Measurements from ENCODE around the gene PTEN. TPM values are rescaled to one million over a fixed set of nuclear protein-coding genes. Genes with fewer than 3 reads are reported as not detected.

PTEN gene
- total RNA-seq, 1 donor = 169 TPM

DNA sequence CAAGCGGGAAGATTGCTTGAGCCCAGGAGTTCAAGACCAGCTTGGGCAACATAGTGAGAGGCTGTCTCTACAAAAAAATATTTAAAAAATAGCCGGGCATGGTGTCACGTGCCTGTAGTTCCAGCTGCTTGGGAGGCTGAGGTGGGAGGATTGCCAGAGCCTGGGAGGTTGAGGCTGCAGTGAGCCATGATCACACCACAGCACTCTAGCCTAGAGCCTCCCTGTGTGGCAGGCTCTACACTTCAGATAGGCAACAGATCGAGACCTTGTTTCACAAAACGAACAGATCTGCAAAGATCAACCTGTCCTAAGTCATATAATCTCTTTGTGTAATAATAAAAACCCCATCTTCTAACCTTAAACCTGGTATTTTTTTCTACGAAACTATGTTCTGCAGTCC is 76.8 kb downstream of the PTEN start:
- Histone ChIP-seq H3K4me2 (ENCODE audit: insufficient read depth, low read length) (no peak overlapping the region), H3K36me3 (ENCODE audit: insufficient read depth, low read length) (peaks cover 6% of the 10 kb centered on the region), H2AFZ (ENCODE audit: low read length) (no peak overlapping the region), H3K79me2 (ENCODE audit: insufficient read depth, low read length) (peaks cover 43% of the 10 kb centered on the region), H3K9me3 (ENCODE audit: low read depth, low read length) (no peaks in the 10 kb centered on the region), H3K27me3 (ENCODE audit: insufficient read depth, low read length) (no peaks in the 10 kb centered on the region), H4K20me1 (ENCODE audit: insufficient read depth, low read length) (no peaks in the 10 kb centered on the region), H3K4me1 (ENCODE audit: insufficient read depth, low read length) (peaks cover 31% of the 10 kb centered on the region), H3K27ac (ENCODE audit: low read depth, low read length) (peak overlapping the region; percentile 48), H3K4me3 (ENCODE audit: insufficient read depth, low read length) (no peak overlapping the region)
- no peak for DNase-seq (ENCODE audit: insufficient read length, low spot score, missing footprints)
- TF ChIP-seq, protein P1, sequence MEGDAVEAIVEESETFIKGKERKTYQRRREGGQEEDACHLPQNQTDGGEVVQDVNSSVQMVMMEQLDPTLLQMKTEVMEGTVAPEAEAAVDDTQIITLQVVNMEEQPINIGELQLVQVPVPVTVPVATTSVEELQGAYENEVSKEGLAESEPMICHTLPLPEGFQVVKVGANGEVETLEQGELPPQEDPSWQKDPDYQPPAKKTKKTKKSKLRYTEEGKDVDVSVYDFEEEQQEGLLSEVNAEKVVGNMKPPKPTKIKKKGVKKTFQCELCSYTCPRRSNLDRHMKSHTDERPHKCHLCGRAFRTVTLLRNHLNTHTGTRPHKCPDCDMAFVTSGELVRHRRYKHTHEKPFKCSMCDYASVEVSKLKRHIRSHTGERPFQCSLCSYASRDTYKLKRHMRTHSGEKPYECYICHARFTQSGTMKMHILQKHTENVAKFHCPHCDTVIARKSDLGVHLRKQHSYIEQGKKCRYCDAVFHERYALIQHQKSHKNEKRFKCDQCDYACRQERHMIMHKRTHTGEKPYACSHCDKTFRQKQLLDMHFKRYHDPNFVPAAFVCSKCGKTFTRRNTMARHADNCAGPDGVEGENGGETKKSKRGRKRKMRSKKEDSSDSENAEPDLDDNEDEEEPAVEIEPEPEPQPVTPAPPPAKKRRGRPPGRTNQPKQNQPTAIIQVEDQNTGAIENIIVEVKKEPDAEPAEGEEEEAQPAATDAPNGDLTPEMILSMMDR (IDR thresholded peaks at IDR 0.05; ENCODE audit: extremely low read depth, low read depth, low read length) = no peak

DNA sequence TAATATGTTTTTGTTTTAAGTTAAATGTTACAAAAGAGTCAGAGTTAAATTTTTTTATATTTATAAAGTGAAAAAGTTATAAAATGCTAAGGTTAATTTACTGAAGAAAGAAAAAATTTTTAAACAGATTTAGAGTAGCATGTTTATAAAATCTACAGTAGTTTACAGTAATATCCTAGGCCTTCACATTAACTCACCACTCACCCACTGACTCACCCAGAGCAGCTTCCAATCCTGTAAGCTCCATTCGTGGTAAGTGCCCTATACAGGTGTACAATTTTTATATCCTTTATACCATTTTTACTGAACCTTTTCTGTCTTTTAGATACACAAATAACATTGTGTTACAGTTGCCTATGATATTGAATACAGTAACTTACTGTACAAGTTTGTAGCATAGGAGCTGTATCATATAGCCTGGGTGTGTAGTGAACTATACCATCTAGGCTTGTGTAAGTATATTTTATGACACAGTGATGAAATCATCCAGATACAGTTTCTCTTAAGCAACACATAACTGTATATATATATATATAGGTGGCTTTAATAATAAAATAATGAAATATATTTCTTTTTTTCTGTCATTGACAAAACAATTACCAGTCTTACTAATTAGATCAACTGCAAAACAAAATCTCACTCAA is 79.6 kb downstream of the PTEN start:
- Histone ChIP-seq H3K4me2 (ENCODE audit: insufficient read depth, low read length) (no peak overlapping the region), H3K27ac (ENCODE audit: low read depth, low read length) (no peak overlapping the region), H3K4me1 (ENCODE audit: insufficient read depth, low read length) (peaks cover 19% of the 10 kb centered on the region), H3K79me2 (ENCODE audit: insufficient read depth, low read length) (peaks cover 43% of the 10 kb centered on the region), H3K27me3 (ENCODE audit: insufficient read depth, low read length) (no peaks in the 10 kb centered on the region), H3K9me3 (ENCODE audit: low read depth, low read length) (no peaks in the 10 kb centered on the region), H3K36me3 (ENCODE audit: insufficient read depth, low read length) (peaks cover 13% of the 10 kb centered on the region), H3K4me3 (ENCODE audit: insufficient read depth, low read length) (no peak overlapping the region), H4K20me1 (ENCODE audit: insufficient read depth, low read length) (no peaks in the 10 kb centered on the region), H2AFZ (ENCODE audit: low read length) (no peak overlapping the region)
- TF ChIP-seq, protein P1 (IDR thresholded peaks at IDR 0.05; ENCODE audit: extremely low read depth, low read depth, low read length) = no peak
- no peak for DNase-seq (ENCODE audit: insufficient read length, low spot score, missing footprints)

DNA sequence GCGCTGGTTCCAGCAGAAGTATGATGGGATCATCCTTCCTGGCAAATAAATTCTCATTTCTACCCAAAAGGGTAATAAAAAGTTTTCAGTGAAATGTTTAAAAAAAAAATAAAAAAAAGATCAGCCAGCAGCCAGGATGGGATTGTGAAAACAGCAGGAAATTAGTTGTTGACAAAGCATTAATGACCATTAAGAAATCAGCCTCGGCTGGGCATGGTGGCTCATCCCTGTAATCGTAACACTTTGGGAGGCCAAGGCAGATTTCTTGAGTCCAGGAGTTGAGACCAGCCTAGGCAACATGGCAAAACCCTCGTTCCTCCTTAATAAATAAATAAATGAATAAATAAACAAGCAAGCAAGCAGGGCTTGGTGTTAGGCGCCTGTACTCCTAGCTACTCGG is 82.6 kb downstream of the PTEN start:
- no peaks in the 10 kb centered on the region for H3K27me3 ChIP-seq (ENCODE audit: insufficient read depth, low read length)
- peaks cover 13% of the 10 kb centered on the region for H3K36me3 ChIP-seq (ENCODE audit: insufficient read depth, low read length)
- H3K4me1 ChIP-seq (ENCODE audit: insufficient read depth, low read length) = peaks cover 11% of the 10 kb centered on the region
- TF ChIP-seq, protein P1 (IDR thresholded peaks at IDR 0.05; ENCODE audit: extremely low read depth, low read depth, low read length) = no peak
- no peaks in the 10 kb centered on the region for H4K20me1 ChIP-seq (ENCODE audit: insufficient read depth, low read length)
- DNase-seq (ENCODE audit: insufficient read length, low spot score, missing footprints) = no peak
- no peaks in the 10 kb centered on the region for H3K9me3 ChIP-seq (ENCODE audit: low read depth, low read length)
- H3K4me2 ChIP-seq (ENCODE audit: insufficient read depth, low read length) = no peak overlapping the region
- no peak overlapping the region for H3K4me3 ChIP-seq (ENCODE audit: insufficient read depth, low read length)
- H3K79me2 ChIP-seq (ENCODE audit: insufficient read depth, low read length) = peaks cover 34% of the 10 kb centered on the region
- no peak overlapping the region for H2AFZ ChIP-seq (ENCODE audit: low read length)
- no peak overlapping the region for H3K27ac ChIP-seq (ENCODE audit: low read depth, low read length)

DNA sequence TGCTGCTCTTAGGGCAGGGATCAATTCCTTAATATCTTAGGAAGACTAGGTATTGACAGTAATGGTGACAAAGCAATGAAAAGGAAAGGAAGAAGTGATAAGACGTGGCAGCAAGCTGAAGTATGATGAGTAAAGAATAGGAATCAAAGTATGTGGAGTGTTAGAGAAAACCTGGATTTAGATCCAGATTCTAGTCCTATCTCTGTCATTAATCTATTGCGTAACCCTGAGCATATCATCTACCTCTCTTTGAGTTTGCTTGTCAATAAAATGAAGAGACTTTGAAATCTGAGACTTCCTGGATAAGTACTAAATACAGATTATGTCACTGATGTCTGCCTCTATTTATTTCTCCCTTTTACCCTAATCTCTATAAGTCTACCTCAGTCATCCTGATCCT is 89.2 kb downstream of the PTEN start:
- Histone ChIP-seq H3K27me3 (ENCODE audit: insufficient read depth, low read length) (no peaks in the 10 kb centered on the region), H3K36me3 (ENCODE audit: insufficient read depth, low read length) (peaks cover 17% of the 10 kb centered on the region), H3K79me2 (ENCODE audit: insufficient read depth, low read length) (peaks cover 25% of the 10 kb centered on the region), H3K27ac (ENCODE audit: low read depth, low read length) (no peak overlapping the region), H4K20me1 (ENCODE audit: insufficient read depth, low read length) (no peaks in the 10 kb centered on the region), H3K9me3 (ENCODE audit: low read depth, low read length) (no peaks in the 10 kb centered on the region), H3K4me3 (ENCODE audit: insufficient read depth, low read length) (no peak overlapping the region), H2AFZ (ENCODE audit: low read length) (no peak overlapping the region), H3K4me1 (ENCODE audit: insufficient read depth, low read length) (peaks cover 11% of the 10 kb centered on the region), H3K4me2 (ENCODE audit: insufficient read depth, low read length) (no peak overlapping the region)
- TF ChIP-seq, protein P1 (IDR thresholded peaks at IDR 0.05; ENCODE audit: extremely low read depth, low read depth, low read length) = no peak
- DNase-seq (ENCODE audit: insufficient read length, low spot score, missing footprints) = no peak

Measured in osteoblast (primary cell).